CD8-positive, alpha-beta memory T cell (primary cell): Measurements from ENCODE around the gene BRD7. TPM values are rescaled to one million over a fixed set of nuclear protein-coding genes. Genes with fewer than 3 reads are reported as not detected.

Source experiments
- CTCF ChIA-PET: fragments of 350-600 bp; sonication (Branson Sonifier 250); formaldehyde crosslinking; loops from one replicate; lab custom pipeline; 2021; ENCODE audit warnings: antibody characterized with exemption; lab: Charles Lee
- POLR2A ChIA-PET: fragments of 350-600 bp; sonication (Branson Sonifier 250); formaldehyde crosslinking; loops from one replicate; lab custom pipeline; 2021; ENCODE audit warnings: antibody characterized with exemption; lab: Charles Lee
- DNase-seq, 5 donors: peaks; one replicate each; pipeline versions ENCODE4 v3.0.0 to v3.0.0-alpha.2; 2020 to 2022; ENCODE audit warnings: mixed read lengths in 1 of 5
- H3K27ac ChIP-seq: one replicate; pipeline ENCODE4 v1.7.0; 2013; ENCODE audit warnings: low read depth, mild to moderate bottlenecking, low read length, moderate library complexity
- H3K27me3 ChIP-seq: 2 replicates; pipeline ENCODE4 v1.7.0; 2013; ENCODE audit warnings: low read length, mild to moderate bottlenecking; ENCODE audit not compliant: insufficient read depth, poor library complexity, severe bottlenecking
- H3K36me3 ChIP-seq: 2 replicates; pipeline ENCODE4 v1.7.0; 2013; ENCODE audit warnings: mild to moderate bottlenecking, low read length, moderate library complexity; ENCODE audit not compliant: insufficient read depth
- H3K4me1 ChIP-seq: 2 replicates; pipeline ENCODE4 v1.7.0; 2013; ENCODE audit warnings: mild to moderate bottlenecking, low read length, moderate library complexity; ENCODE audit not compliant: insufficient read depth
- H3K4me3 ChIP-seq: 2 replicates; pipeline ENCODE4 v1.7.0; 2013; ENCODE audit warnings: mild to moderate bottlenecking, low read length
- H3K9me3 ChIP-seq: 2 replicates; pipeline ENCODE4 v1.7.0; 2013; ENCODE audit warnings: mild to moderate bottlenecking, low read length
- H3K27ac Mint-ChIP-seq, 8 donors: one replicate each; pipeline ENCODE4 v1.8.0; 2020 to 2021; ENCODE audit warnings: mixed read lengths in 8 of 8, mild to moderate bottlenecking in 6 of 8, inconsistent platforms in 3 of 8, moderate library complexity in 3 of 8
- H3K27me3 Mint-ChIP-seq, 2 donors: one replicate each; pipeline ENCODE4 v1.8.0; 2020 to 2021; ENCODE audit warnings: mixed read lengths in 2 of 2, mild to moderate bottlenecking in 1 of 2, moderate library complexity in 1 of 2
- H3K36me3 Mint-ChIP-seq, 3 donors: one replicate each; pipeline ENCODE4 v1.8.0; 2020 to 2021; ENCODE audit warnings: mixed read lengths in 3 of 3, inconsistent platforms in 1 of 3, mild to moderate bottlenecking in 1 of 3
- H3K4me1 Mint-ChIP-seq, 3 donors: one replicate each; pipeline ENCODE4 v1.8.0; 2020 to 2021; ENCODE audit warnings: mixed read lengths in 3 of 3, inconsistent platforms in 1 of 3, mild to moderate bottlenecking in 1 of 3
- H3K4me3 Mint-ChIP-seq, 7 donors: one replicate each; pipeline ENCODE4 v1.8.0; 2020 to 2021; ENCODE audit warnings: mixed read lengths in 7 of 7, mild to moderate bottlenecking in 6 of 7, moderate library complexity in 4 of 7, inconsistent platforms in 2 of 7
- H3K9me3 Mint-ChIP-seq, 5 donors: one replicate each; pipeline ENCODE4 v1.8.0; 2020 to 2022; ENCODE audit warnings: mixed read lengths in 5 of 5, mild to moderate bottlenecking in 3 of 5, moderate library complexity in 2 of 5, inconsistent platforms in 1 of 5
- polyA plus RNA-seq: library from polyadenylated mRNA; unstranded; fragments of 300-500 nt; fragmentation: Illumina TruSeq; gene quantifications from one replicate; pipeline ENCODE4 v1.2.3, GENCODE V29; 2021
- total RNA-seq, 2 experiments: library from RNA; stranded (reverse); gene quantifications; one replicate each; pipeline ENCODE4 v1.2.3, GENCODE V29; 2021

BRD7 gene
- total and polyA plus RNA-seq, 3 experiments from 2014 or later = 55.7 to 103 (median 101) TPM

GRCh38 chr16:50334106-50334975, 34.4 kb downstream of the BRD7 start:
- Mint-ChIP-seq H3K36me3 (peaks cover 19 to 76% (median 22%) of the 10 kb centered on the region in 3 donors), H3K27ac (peak overlapping the region in 7 of 8 donors; percentile 29 to 99 (median 86)), H3K4me1 (peaks cover 36 to 80% (median 39%) of the 10 kb centered on the region in 3 donors), H3K4me3 (peak overlapping the region in 2 of 7 donors; percentile 35 to 48), H3K27me3 (no peaks in the 10 kb centered on the region), H3K9me3 (no peaks in the 10 kb centered on the region)
- Histone ChIP-seq H3K9me3 (no peaks in the 10 kb centered on the region), H3K4me1 (peaks cover 29% of the 10 kb centered on the region), H3K36me3 (peaks cover 3% of the 10 kb centered on the region), H3K27me3 (no peaks in the 10 kb centered on the region), H3K27ac (peak overlapping the region; percentile 35), H3K4me3 (no peak overlapping the region)
- DNase-seq = no peak
- ChIA-PET CTCF (no interaction called here), POLR2A (no interaction called here)

DNA sequence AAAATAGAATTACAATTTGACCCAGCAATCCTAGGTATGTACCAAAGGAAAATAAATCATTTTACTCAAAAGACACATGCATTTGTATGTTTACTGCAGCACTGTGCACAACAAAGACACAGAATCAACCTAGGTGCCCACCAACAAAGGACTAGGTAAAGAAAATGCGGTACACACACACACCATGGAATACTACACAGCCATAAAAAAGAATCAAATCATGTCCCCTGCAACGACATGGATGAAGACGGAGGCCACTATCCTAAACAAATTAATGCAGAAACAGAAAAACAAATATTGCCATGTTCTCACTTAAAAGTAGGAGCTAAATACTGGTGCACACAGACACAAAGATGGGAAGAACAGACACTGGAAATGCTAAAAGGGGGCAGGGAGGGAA, 36.2 kb downstream of the BRD7 start:
- DNase-seq = no peak
- Mint-ChIP-seq H3K9me3 (no peaks in the 10 kb centered on the region), H3K36me3 (peaks cover 17 to 75% (median 19%) of the 10 kb centered on the region in 3 donors), H3K27me3 (no peaks in the 10 kb centered on the region), H3K4me1 (peaks cover 30 to 79% (median 30%) of the 10 kb centered on the region in 3 donors), H3K27ac (peak overlapping the region in 3 of 8 donors; percentile 36 to 79 (median 38)), H3K4me3 (peak overlapping the region in 1 of 7 donors; percentile 44)
- Histone ChIP-seq H3K4me1 (peaks cover 27% of the 10 kb centered on the region), H3K9me3 (no peaks in the 10 kb centered on the region), H3K36me3 (peaks cover 8% of the 10 kb centered on the region), H3K4me3 (no peak overlapping the region), H3K27me3 (no peaks in the 10 kb centered on the region), H3K27ac (no peak overlapping the region)
- POLR2A ChIA-PET = no interaction called here
- CTCF ChIA-PET = interaction anchor here (1.0 kb wide), 1 partner anchor 22 kb away, joined by 3 read pairs; no protein-coding TSS in a partner anchor

GRCh38 chr16:50331570-50331969, 37.2 kb downstream of the BRD7 start:
- peaks cover 17 to 78% (median 19%) of the 10 kb centered on the region in 3 donors for H3K36me3 Mint-ChIP-seq
- CTCF ChIA-PET = no interaction called here
- H3K9me3 Mint-ChIP-seq = no peaks in the 10 kb centered on the region
- Histone ChIP-seq H3K36me3 (peaks cover 8% of the 10 kb centered on the region), H3K27me3 (no peaks in the 10 kb centered on the region), H3K4me1 (peaks cover 28% of the 10 kb centered on the region), H3K9me3 (no peaks in the 10 kb centered on the region), H3K4me3 (no peak overlapping the region), H3K27ac (no peak overlapping the region)
- H3K27me3 Mint-ChIP-seq = no peaks in the 10 kb centered on the region
- peak overlapping the region in 6 of 8 donors; percentile 42 to 81 (median 68) for H3K27ac Mint-ChIP-seq
- DNase-seq = no peak
- peaks cover 32 to 79% (median 33%) of the 10 kb centered on the region in 3 donors for H3K4me1 Mint-ChIP-seq
- H3K4me3 Mint-ChIP-seq = no peak overlapping the region
- POLR2A ChIA-PET = no interaction called here

DNA sequence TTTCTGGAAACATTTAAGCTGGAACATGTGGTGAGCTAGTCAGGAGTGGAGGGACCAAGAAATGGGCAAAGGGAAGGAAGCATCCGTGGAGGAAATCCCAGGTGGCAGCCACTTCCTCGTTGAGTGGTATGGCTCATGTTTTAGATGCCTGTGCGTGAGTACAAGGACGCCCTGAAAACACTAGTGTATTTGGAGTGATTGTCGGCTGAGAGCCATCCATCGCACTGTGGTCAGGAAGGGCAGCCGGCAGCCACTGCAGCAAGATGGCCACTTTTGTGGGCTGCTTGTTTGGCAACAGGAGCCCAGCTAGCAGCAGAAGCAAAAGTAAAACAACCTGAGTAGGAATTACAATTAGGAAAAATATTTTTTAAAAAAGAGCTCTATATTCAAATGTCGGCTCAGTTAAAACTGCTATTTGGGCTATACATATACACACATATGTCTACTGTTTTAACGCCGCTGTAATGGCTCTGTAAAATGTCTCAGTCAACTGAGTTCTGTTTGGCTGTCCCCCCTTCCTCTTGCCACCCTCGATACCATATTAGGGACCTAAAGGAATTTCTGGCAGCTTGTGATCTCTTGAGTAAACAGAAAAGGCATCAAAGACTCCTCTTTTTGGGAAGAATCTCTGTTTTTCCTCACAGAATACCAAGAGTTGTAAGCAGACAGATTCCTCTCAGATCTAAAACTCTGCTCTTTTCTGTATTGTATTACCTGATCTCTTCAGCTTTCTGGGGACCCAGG, 39.2 kb downstream of the BRD7 start:
- H3K9me3 Mint-ChIP-seq = no peaks in the 10 kb centered on the region

DNA sequence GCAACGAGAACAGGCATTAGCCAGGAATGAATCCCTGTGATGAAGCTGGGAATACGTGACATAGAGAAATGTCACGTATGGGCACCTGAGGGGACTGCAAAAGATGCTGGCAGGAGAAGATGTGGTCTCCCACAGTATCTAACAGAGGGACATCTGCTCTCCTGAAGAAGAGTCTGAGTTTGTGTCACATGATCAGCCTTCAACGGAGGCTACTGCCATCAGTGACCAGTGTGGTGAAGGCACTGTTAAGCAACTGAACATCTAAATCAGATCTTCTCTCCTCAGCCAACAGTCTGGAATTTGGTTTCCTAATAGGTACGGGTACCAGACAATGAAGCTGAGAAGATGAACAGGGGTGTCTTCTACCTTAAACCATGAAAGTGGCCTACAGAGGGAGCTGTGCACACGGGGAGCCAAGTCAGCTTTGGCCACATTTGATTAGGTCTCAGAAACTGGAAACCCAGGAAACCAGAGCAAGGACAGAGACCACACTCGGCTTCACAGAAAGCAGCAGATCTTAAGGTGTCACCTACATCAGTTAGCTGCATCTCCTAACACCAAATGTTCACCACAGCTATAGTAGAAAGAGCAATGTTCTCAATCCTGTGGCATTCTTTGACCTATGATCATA, 41.8 kb downstream of the BRD7 start:
- DNase-seq = peak; percentile 53 to 85 (median 78)
- Histone ChIP-seq H3K9me3 (no peaks in the 10 kb centered on the region), H3K27ac (no peak overlapping the region), H3K4me3 (no peak overlapping the region), H3K27me3 (no peaks in the 10 kb centered on the region), H3K36me3 (peaks cover 16% of the 10 kb centered on the region), H3K4me1 (peaks cover 25% of the 10 kb centered on the region)
- H3K36me3 Mint-ChIP-seq = peaks cover 6 to 83% (median 15%) of the 10 kb centered on the region in 3 donors
- POLR2A ChIA-PET = interaction anchor here (0.8 to 1.5 kb wide), 4 partner anchors 11 to 58 kb away, joined by 3 to 5 read pairs (median 4); no protein-coding TSS in a partner anchor
- no peaks in the 10 kb centered on the region for H3K27me3 Mint-ChIP-seq
- peak overlapping the region in 3 of 7 donors; percentile 25 to 53 (median 26) for H3K4me3 Mint-ChIP-seq
- no peaks in the 10 kb centered on the region for H3K9me3 Mint-ChIP-seq
- H3K27ac Mint-ChIP-seq = peak overlapping the region; percentile 62 to 96 (median 90)
- CTCF ChIA-PET = interaction anchor here (0.8 to 5.7 kb wide), 29 partner anchors 9 to 479 kb away, joined by 3 to 40 read pairs (median 5); partner anchors contain the start of genes ADCY7, BRD7 and CNEP1R1
- H3K4me1 Mint-ChIP-seq = peaks cover 29 to 70% (median 38%) of the 10 kb centered on the region in 3 donors

More for the DNA sequence above, 39.2 kb downstream of the BRD7 start:
- H3K4me3 ChIP-seq = no peak overlapping the region
- DNase-seq = no peak
- no peak overlapping the region for H3K27ac ChIP-seq
- H3K4me1 ChIP-seq = peaks cover 21% of the 10 kb centered on the region
- H3K27me3 Mint-ChIP-seq = no peaks in the 10 kb centered on the region
- no peaks in the 10 kb centered on the region for H3K27me3 ChIP-seq
- no peaks in the 10 kb centered on the region for H3K9me3 ChIP-seq
- peak overlapping the region in 7 of 8 donors; percentile 46 to 88 (median 83) for H3K27ac Mint-ChIP-seq
- H3K36me3 ChIP-seq = peaks cover 8% of the 10 kb centered on the region
- peaks cover 23 to 71% (median 25%) of the 10 kb centered on the region in 3 donors for H3K4me1 Mint-ChIP-seq
- no peak overlapping the region for H3K4me3 Mint-ChIP-seq
- H3K36me3 Mint-ChIP-seq = peaks cover 14 to 82% (median 19%) of the 10 kb centered on the region in 3 donors
- CTCF ChIA-PET = interaction anchor here (1.3 to 5.7 kb wide), 6 partner anchors 25 to 477 kb away, joined by 3 to 40 read pairs (median 5); no protein-coding TSS in a partner anchor
- POLR2A ChIA-PET = no interaction called here

DNA sequence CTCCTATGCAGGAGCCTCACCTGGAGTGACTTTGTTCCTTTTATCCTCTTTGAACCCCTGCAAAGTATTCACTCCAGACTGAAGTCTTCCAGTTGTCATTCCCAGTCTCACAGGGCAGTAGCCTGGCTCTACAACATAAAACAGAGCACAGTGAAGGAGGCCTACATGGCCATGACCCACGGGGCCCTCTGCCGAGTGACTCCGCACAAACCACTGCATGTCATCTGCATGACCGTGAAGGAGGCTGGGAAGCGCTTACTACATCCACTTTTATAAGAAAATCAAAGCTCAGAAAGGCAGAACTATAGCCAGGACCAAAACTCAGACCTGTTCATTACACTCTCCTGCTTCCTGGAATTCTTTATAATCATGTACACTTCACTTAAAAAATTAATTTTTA, 42.5 kb downstream of the BRD7 start:
- Mint-ChIP-seq H3K9me3 (no peaks in the 10 kb centered on the region), H3K4me1 (peaks cover 27 to 65% (median 38%) of the 10 kb centered on the region in 3 donors), H3K4me3 (peak overlapping the region in 1 of 7 donors; percentile 11), H3K27ac (peak overlapping the region; percentile 19 to 96 (median 88)), H3K36me3 (peaks cover 4 to 83% (median 14%) of the 10 kb centered on the region in 3 donors), H3K27me3 (no peaks in the 10 kb centered on the region)
- CTCF ChIA-PET = interaction anchor here (1.3 to 5.7 kb wide), 18 partner anchors 8 to 480 kb away, joined by 3 to 40 read pairs (median 6); partner anchors contain the start of genes ADCY7 and BRD7
- Histone ChIP-seq H3K36me3 (peaks cover 16% of the 10 kb centered on the region), H3K9me3 (no peaks in the 10 kb centered on the region), H3K4me1 (peaks cover 25% of the 10 kb centered on the region), H3K27me3 (no peaks in the 10 kb centered on the region), H3K27ac (no peak overlapping the region), H3K4me3 (no peak overlapping the region)
- DNase-seq = no peak
- POLR2A ChIA-PET = interaction anchor here (1.3 kb wide), 1 partner anchor 58 kb away, joined by 4 read pairs; no protein-coding TSS in a partner anchor

DNA sequence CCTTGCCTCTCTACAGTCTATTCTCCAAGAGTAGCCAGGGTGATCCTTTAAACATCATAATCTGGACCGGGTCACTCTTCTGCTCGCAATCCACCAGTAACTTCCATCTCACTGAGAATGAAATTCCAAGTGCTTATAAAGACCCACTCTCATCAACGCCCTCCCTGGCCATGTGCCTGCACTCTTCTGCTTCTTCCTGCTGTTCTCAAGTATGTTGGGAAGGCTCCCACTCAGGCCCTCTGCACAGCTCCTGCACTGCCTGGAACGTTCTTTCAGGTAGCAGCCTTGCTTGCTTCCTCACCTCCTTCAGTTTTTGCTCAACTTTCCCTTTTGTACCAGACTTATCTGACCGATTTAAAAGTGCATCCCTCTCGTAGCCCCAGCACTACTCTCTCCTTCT, 44.4 kb downstream of the BRD7 start:
- no peaks in the 10 kb centered on the region for H3K27me3 Mint-ChIP-seq
- ChIA-PET POLR2A (interaction anchor here (0.9 kb wide), 1 partner anchor 420 kb away, joined by 3 read pairs; no protein-coding TSS in a partner anchor), CTCF (interaction anchor here (1.2 kb wide), 1 partner anchor 38 kb away, joined by 3 read pairs; no protein-coding TSS in a partner anchor)
- Histone ChIP-seq H3K27ac (no peak overlapping the region), H3K4me1 (peaks cover 25% of the 10 kb centered on the region), H3K4me3 (no peak overlapping the region), H3K9me3 (no peaks in the 10 kb centered on the region), H3K27me3 (no peaks in the 10 kb centered on the region), H3K36me3 (peaks cover 24% of the 10 kb centered on the region)
- no peaks in the 10 kb centered on the region for H3K9me3 Mint-ChIP-seq
- no peak for DNase-seq
- H3K36me3 Mint-ChIP-seq = peaks cover 4 to 86% (median 12%) of the 10 kb centered on the region in 3 donors
- no peak overlapping the region for H3K4me3 Mint-ChIP-seq
- H3K4me1 Mint-ChIP-seq = peaks cover 24 to 61% (median 40%) of the 10 kb centered on the region in 3 donors
- peak overlapping the region; percentile 43 to 94 (median 82) for H3K27ac Mint-ChIP-seq
